Mesenchymal stem cell (in vitro differentiated cells and primary cell): Measurements from ENCODE around the gene SCGB1C2. TPM values are rescaled to one million over a fixed set of nuclear protein-coding genes. Genes with fewer than 3 reads are reported as not detected.
"Not testable (repeated sequence)": the region's sequence is repeated elsewhere in the genome, so short reads cannot be mapped to it uniquely, and the experiment has no call there.

Source experiments
- DNase-seq: peaks from one replicate; pipeline ENCODE4 v3.0.0-alpha.2; 2013
- H2AFZ ChIP-seq: one replicate; pipeline ENCODE4 v1.6.1; 2013; ENCODE audit warnings: low read depth, mild to moderate bottlenecking, control low read depth, inconsistent platforms, low read length, moderate library complexity
- H2AK5ac ChIP-seq: 2 replicates; pipeline ENCODE4 v1.6.1; 2013; ENCODE audit warnings: low read length, moderate library complexity, mild to moderate bottlenecking, inconsistent platforms; ENCODE audit not compliant: severe bottlenecking
- H2BK120ac ChIP-seq: one replicate; pipeline ENCODE4 v1.6.1; 2013; ENCODE audit warnings: low read depth, mild to moderate bottlenecking, inconsistent platforms, low read length, moderate library complexity
- H2BK12ac ChIP-seq, 2 experiments: one replicate each; pipeline ENCODE4 v1.6.1; 2013; ENCODE audit warnings: inconsistent platforms in 2 of 2, low read length in 2 of 2, mild to moderate bottlenecking in 2 of 2, moderate library complexity in 2 of 2, control low read depth in 1 of 2
- H2BK15ac ChIP-seq: one replicate; pipeline ENCODE4 v1.6.1; 2013; ENCODE audit warnings: mild to moderate bottlenecking, low read depth, inconsistent platforms; ENCODE audit not compliant: poor library complexity, severe bottlenecking
- H2BK5ac ChIP-seq: 2 replicates; pipeline ENCODE4 v1.6.1; 2013; ENCODE audit warnings: low read depth, mild to moderate bottlenecking, low read length, control low read depth, inconsistent platforms; ENCODE audit not compliant: poor library complexity, severe bottlenecking
- H3K14ac ChIP-seq, 2 experiments: one replicate each; pipeline ENCODE4 v1.6.1; 2013; ENCODE audit warnings: inconsistent platforms in 2 of 2, low read length in 2 of 2, control low read depth in 1 of 2, mild to moderate bottlenecking in 1 of 2, moderate library complexity in 1 of 2
- H3K18ac ChIP-seq, 2 experiments: one replicate each; pipeline ENCODE4 v1.6.1; 2013; ENCODE audit warnings: inconsistent platforms in 2 of 2, low read length in 2 of 2, control low read depth in 1 of 2, low read depth in 1 of 2, mild to moderate bottlenecking in 1 of 2
- H3K23ac ChIP-seq, 2 experiments: one replicate each; pipeline ENCODE4 v1.6.1; 2013; ENCODE audit warnings: inconsistent platforms in 2 of 2, low read length in 2 of 2, mild to moderate bottlenecking in 2 of 2, moderate library complexity in 2 of 2, control low read depth in 1 of 2
- H3K27ac ChIP-seq: 2 replicates; pipeline ENCODE4 v1.5.1; 2013; ENCODE audit warnings: mild to moderate bottlenecking, moderate library complexity, low read length, control low read depth, inconsistent platforms; ENCODE audit not compliant: poor library complexity, severe bottlenecking
- H3K27me3 ChIP-seq, 2 experiments: 2 replicates each; pipeline versions ENCODE4 v1.6.1 to v1.7.0; 2013; ENCODE audit warnings: low read length in 2 of 2, mild to moderate bottlenecking in 2 of 2, moderate library complexity in 2 of 2, control low read depth in 1 of 2, inconsistent platforms in 1 of 2; ENCODE audit not compliant: control insufficient read depth in 1 of 2, insufficient read depth in 1 of 2
- H3K36me3 ChIP-seq, 2 experiments: 2 replicates each; pipeline versions ENCODE4 v1.6.1 to v1.7.0; 2013; ENCODE audit warnings: low read length in 2 of 2, control low read depth in 1 of 2, inconsistent platforms in 1 of 2, low read depth in 1 of 2, mild to moderate bottlenecking in 1 of 2; ENCODE audit not compliant: insufficient read depth in 2 of 2, control insufficient read depth in 1 of 2
- H3K4ac ChIP-seq, 2 experiments: one replicate each; pipeline ENCODE4 v1.6.1; 2013; ENCODE audit warnings: inconsistent platforms in 2 of 2, low read length in 2 of 2, mild to moderate bottlenecking in 2 of 2, moderate library complexity in 2 of 2, control low read depth in 1 of 2, low read depth in 1 of 2
- H3K4me1 ChIP-seq: 2 replicates; pipeline ENCODE4 v1.6.1; 2013; ENCODE audit warnings: low read depth, low read length, control low read depth; ENCODE audit not compliant: control insufficient read depth, insufficient read depth
- H3K4me2 ChIP-seq: 2 replicates; pipeline ENCODE4 v1.6.1; 2013; ENCODE audit warnings: low read length, mild to moderate bottlenecking, inconsistent platforms; ENCODE audit not compliant: poor library complexity, severe bottlenecking
- H3K4me3 ChIP-seq, 2 experiments: 2 replicates each; pipeline versions ENCODE4 v1.5.1 to v1.7.0; 2013; ENCODE audit warnings: low read length in 2 of 2, mild to moderate bottlenecking in 2 of 2, control low read depth in 1 of 2, low read depth in 1 of 2; ENCODE audit not compliant: insufficient read depth in 1 of 2
- H3K79me1 ChIP-seq: replicated peaks from 2 replicates; pipeline ENCODE4 v1.6.1; 2013; ENCODE audit warnings: mild to moderate bottlenecking, control low read depth, low read length, inconsistent platforms; ENCODE audit not compliant: poor library complexity, severe bottlenecking
- H3K9ac ChIP-seq: 2 replicates; pipeline ENCODE4 v1.7.0; 2013; ENCODE audit warnings: mild to moderate bottlenecking, low read length, moderate library complexity
- H3K9me3 ChIP-seq: 2 replicates; pipeline ENCODE4 v1.7.0; 2013; ENCODE audit warnings: mild to moderate bottlenecking, low read length; ENCODE audit not compliant: control insufficient read depth
- H4K8ac ChIP-seq: one replicate; pipeline ENCODE4 v1.6.1; 2013; ENCODE audit warnings: inconsistent platforms, mild to moderate bottlenecking, low read length, moderate library complexity
- H4K91ac ChIP-seq: one replicate; pipeline ENCODE4 v1.6.1; 2013; ENCODE audit warnings: mild to moderate bottlenecking, low read length, inconsistent platforms
- WGBS: methylation state at CpG from one replicate; pipeline ENCODE4 v1.1.7; 2013; ENCODE audit warnings: mixed read lengths; 5-methylcytosine and 5-hydroxymethylcytosine counted together
- polyA plus RNA-seq, 2 experiments: library from polyadenylated mRNA; stranded (reverse); fragments of 200-250 nt; gene quantifications; one replicate each; pipeline ENCODE4 v1.2.3, GENCODE V29; 2013

SCGB1C2 gene
- not detected for polyA plus RNA-seq (2013, experiment 1 of 2)
- polyA plus RNA-seq (2013, experiment 2 of 2): not detected

DNA sequence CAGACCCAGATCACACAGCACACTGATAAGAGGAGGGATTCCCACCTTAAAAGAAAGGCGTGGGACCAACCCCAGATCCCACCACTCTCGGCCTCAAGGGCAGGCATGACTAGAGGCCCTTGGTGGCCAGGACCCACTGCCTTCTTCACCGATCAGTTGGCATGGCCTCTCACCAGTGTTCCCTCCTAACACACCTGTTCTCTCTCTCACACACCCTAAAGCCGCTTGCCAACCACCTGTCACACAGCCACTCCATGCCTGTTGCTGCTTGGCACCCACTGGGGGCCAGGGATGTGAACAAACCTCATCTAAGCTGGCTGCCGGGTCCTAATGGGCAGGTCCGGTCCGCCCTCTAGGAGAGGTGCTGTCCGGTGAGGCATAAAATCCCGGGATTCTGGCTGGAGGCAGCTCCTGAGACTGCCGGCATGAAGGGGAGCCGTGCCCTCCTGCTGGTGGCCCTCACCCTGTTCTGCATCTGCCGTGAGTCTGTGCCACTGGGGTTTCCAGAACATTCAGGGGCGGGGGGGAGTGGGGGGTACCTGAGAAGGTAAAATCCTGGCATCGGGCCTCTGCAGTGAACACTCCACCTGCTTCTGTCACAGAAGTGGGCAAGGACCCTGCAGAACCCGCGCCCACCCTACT is at the start of gene SCGB1C2:
TSS of gene SCGB1C2 (plus strand) at position 404 of the 642 bp plus-strand sequence. CDS start at position 426, 22 bp downstream.
- H3K9me3 ChIP-seq, H3K4me3 ChIP-seq, H3K79me1 ChIP-seq, H2BK5ac ChIP-seq, H3K36me3 ChIP-seq, H2BK15ac ChIP-seq, H2AK5ac ChIP-seq, H3K4ac ChIP-seq, H3K23ac ChIP-seq, H2BK12ac ChIP-seq, H3K4me1 ChIP-seq, H2BK120ac ChIP-seq, H3K27me3 ChIP-seq, H3K14ac ChIP-seq, H2AFZ ChIP-seq, H4K91ac ChIP-seq, DNase-seq, H3K27ac ChIP-seq, H3K9ac ChIP-seq, H3K18ac ChIP-seq, H4K8ac ChIP-seq, H3K4me2 ChIP-seq: not testable (repeated sequence)
- WGBS: no CpG with 5 or more reads among the region's 16 CpGs

DNA sequence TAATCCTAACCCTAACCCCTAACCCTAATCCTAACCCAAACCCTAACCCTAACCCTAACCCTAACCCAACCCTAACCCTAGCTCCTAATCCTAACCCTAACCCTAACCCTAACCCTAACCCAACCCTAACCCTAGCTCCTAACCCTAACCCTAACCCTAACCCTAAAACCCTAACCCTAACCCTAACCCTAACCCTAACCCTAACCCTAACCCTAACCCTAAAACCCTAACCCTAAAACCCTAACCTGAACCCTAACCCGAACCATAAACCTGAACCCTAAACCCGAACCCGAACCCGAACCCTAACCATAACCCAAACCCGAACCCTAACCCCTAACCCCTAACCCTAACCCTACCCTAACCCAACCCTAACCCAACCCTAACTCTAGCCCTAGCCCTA is 24.3 kb upstream of the SCGB1C2 start:
- not testable (repeated sequence) for H3K4me3 ChIP-seq, H3K4ac ChIP-seq, H2BK120ac ChIP-seq, H3K27ac ChIP-seq, H3K9me3 ChIP-seq, H3K79me1 ChIP-seq, H4K8ac ChIP-seq, H2BK5ac ChIP-seq, H3K23ac ChIP-seq, H3K4me1 ChIP-seq, H3K4me2 ChIP-seq, H3K27me3 ChIP-seq, H3K18ac ChIP-seq, H2BK12ac ChIP-seq, H4K91ac ChIP-seq, H2BK15ac ChIP-seq, H3K36me3 ChIP-seq, H3K9ac ChIP-seq, DNase-seq, H2AFZ ChIP-seq, H2AK5ac ChIP-seq, H3K14ac ChIP-seq
- no CpG with 5 or more reads among the region's 5 CpGs for WGBS

GRCh38 chr17:118339-118917 is 18.9 kb upstream of the SCGB1C2 start:
- not testable (repeated sequence) for H3K4me2 ChIP-seq, H3K36me3 ChIP-seq, H4K91ac ChIP-seq, H3K18ac ChIP-seq, H3K23ac ChIP-seq, H2BK12ac ChIP-seq, H3K4ac ChIP-seq, H2BK5ac ChIP-seq, H3K27me3 ChIP-seq, H2BK15ac ChIP-seq, H3K14ac ChIP-seq, H3K9me3 ChIP-seq, H3K27ac ChIP-seq, H3K9ac ChIP-seq, H3K4me3 ChIP-seq, H2AK5ac ChIP-seq, H3K4me1 ChIP-seq, H3K79me1 ChIP-seq, H2BK120ac ChIP-seq, H4K8ac ChIP-seq, H2AFZ ChIP-seq
- WGBS: no CpG with 5 or more reads among the region's 20 CpGs
- peak; percentile 22 for DNase-seq

DNA sequence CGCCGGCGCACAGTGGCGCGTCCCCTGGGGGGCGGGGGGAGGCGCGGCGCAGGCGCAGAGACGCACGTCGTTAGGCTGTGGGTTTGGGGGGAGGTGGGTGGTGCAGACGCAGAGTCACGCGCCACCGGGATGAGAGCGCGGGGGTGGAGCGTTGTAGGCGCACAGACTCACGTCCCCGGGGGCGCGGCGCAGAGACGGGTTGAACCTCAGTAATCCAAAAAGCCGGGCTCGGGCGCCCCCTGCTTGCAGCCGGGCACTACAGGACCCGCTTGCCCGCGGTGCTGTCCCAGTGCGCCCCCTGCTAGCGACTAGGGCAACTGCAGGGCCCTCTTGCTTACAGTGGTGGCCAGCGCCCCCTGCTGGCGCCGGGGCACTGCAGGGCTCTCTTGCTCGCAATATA is 3.4 kb upstream of the SCGB1C2 start:
- not testable (repeated sequence) for H3K14ac ChIP-seq, H2BK15ac ChIP-seq, H3K4ac ChIP-seq, H3K27ac ChIP-seq, H3K4me1 ChIP-seq, H2BK12ac ChIP-seq, DNase-seq, H2BK120ac ChIP-seq, H4K91ac ChIP-seq, H3K9me3 ChIP-seq, H3K4me3 ChIP-seq, H3K79me1 ChIP-seq, H4K8ac ChIP-seq, H2BK5ac ChIP-seq, H3K23ac ChIP-seq, H3K36me3 ChIP-seq, H2AK5ac ChIP-seq, H3K4me2 ChIP-seq, H3K9ac ChIP-seq, H3K18ac ChIP-seq, H2AFZ ChIP-seq, H3K27me3 ChIP-seq
- 80% methylated on average over 1 of the region's 40 CpGs for WGBS
